Esophagus squamous epithelium (tissue), 5 donors: ENCODE measurements around the gene HTR5A. TPM values are rescaled to one million over a fixed set of nuclear protein-coding genes. Genes with fewer than 3 reads are reported as not detected.

Source experiments
- DNase-seq: peaks from one replicate; lab custom pipeline; 2025; lab: John Stamatoyannopoulos, UW
- H3K27ac ChIP-seq, 4 donors: fragments of 200-600 bp; sonication (generic); one replicate each; pipeline ENCODE4 v1.5.1; 2016 to 2019; ENCODE audit warnings: mild to moderate bottlenecking in 1 of 4
- H3K27me3 ChIP-seq, 4 donors: fragments of 200-600 bp; sonication (generic); 1 replicate in 3 of 4; 2 replicates in 1 of 4; pipeline versions ENCODE4 v1.5.1 to v1.6.0; 2017 to 2021; ENCODE audit warnings: antibody characterized with exemption in 1 of 4
- H3K36me3 ChIP-seq, 3 donors: fragments of 200-600 bp; sonication (generic); one replicate each; pipeline ENCODE4 v1.5.1; 2016 to 2019
- H3K4me1 ChIP-seq, 3 donors: fragments of 200-600 bp; sonication (generic); one replicate each; pipeline ENCODE4 v1.5.1; 2017 to 2019
- H3K4me3 ChIP-seq, 4 donors: fragments of 200-600 bp; sonication (generic); 1 replicate in 3 of 4; 2 replicates in 1 of 4; pipeline ENCODE4 v1.5.1; 2016 to 2019; ENCODE audit warnings: mild to moderate bottlenecking in 2 of 4, moderate library complexity in 1 of 4
- H3K9me3 ChIP-seq, 3 donors: fragments of 200-600 bp; sonication (generic); one replicate each; pipeline ENCODE4 v1.5.1; 2016 to 2019
- CTCF ChIP-seq, 6 experiments: fragments of 450-650 bp in 4 of 6; fragments of 200-600 bp in 2 of 6; sonication (generic) in 2 of 6; IDR thresholded peaks; one replicate each; pipeline ENCODE4 v1.5.1; 2016 to 2019; ENCODE audit warnings: antibody characterized with exemption in 6 of 6, mild to moderate bottlenecking in 4 of 6, moderate library complexity in 4 of 6
- POLR2A ChIP-seq, 4 donors: fragments of 450-650 bp; IDR thresholded peaks; one replicate each; pipeline ENCODE4 v1.6.1; 2017; ENCODE audit warnings: antibody characterized with exemption in 4 of 4, mild to moderate bottlenecking in 4 of 4, moderate library complexity in 3 of 4
- WGBS, 2 donors: methylation state at CpG; one replicate each; pipeline ENCODE4 v1.1.5; 2018; 5-methylcytosine and 5-hydroxymethylcytosine counted together
- intact Hi-C: fragments of 100-400 bp; cut with DNase I; formaldehyde crosslinking; loops from one replicate; pipeline ENCODE4 v1.15.0; 2022
- total RNA-seq, 4 donors: library from RNA; depleted of rRNA; stranded (reverse); fragments of >200 nt; gene quantifications; one replicate each; pipeline ENCODE4 v1.1.0, GENCODE V29; 2016
- donor health status: DM: yes; HTN: yes; CAD: no.

The HTR5A gene
- total RNA-seq, 4 donors from 2014 or later = not detected

- H3K36me3 ChIP-seq = no peaks in the 10 kb centered on the region
- intact Hi-C loops = no loop called here
- WGBS, 2 donors = 29 to 61% methylated on average over 3 of the region's 3 CpGs
- no peak overlapping the region for H3K4me3 ChIP-seq
- no peak for TF ChIP-seq POLR2A (IDR thresholded peaks at IDR 0.05)
- no peak for TF ChIP-seq CTCF (IDR thresholded peaks at IDR 0.05)
- no peak for DNase-seq
- H3K27me3 ChIP-seq = peaks cover 0 to 12% (median 0%) of the 10 kb centered on the region in 4 donors
- no peak overlapping the region for H3K27ac ChIP-seq
- H3K9me3 ChIP-seq = no peaks in the 10 kb centered on the region
- no peaks in the 10 kb centered on the region for H3K4me1 ChIP-seq
Measured at GRCh38 chr7:155097338-155097737, 27.2 kb downstream of the HTR5A start.

GRCh38 chr7:155103839-155104238 is 33.7 kb downstream of the HTR5A start:
- no peaks in the 10 kb centered on the region for H3K9me3 ChIP-seq
- no peak for DNase-seq
- peaks cover 0 to 49% (median 0%) of the 10 kb centered on the region in 4 donors for H3K27me3 ChIP-seq
- no peaks in the 10 kb centered on the region for H3K36me3 ChIP-seq
- no peak for TF ChIP-seq POLR2A (IDR thresholded peaks at IDR 0.05)
- TF ChIP-seq CTCF (IDR thresholded peaks at IDR 0.05) = no peak
- intact Hi-C loops = no loop called here
- no peak overlapping the region for H3K27ac ChIP-seq
- no peak overlapping the region for H3K4me3 ChIP-seq
- no peaks in the 10 kb centered on the region for H3K4me1 ChIP-seq
- 40% methylated on average over 1 of the region's 4 CpGs; no CpG with 5 or more reads in 1 of the 2 donors for WGBS, 2 donors

- no peak for DNase-seq
- Histone ChIP-seq H3K9me3 (no peaks in the 10 kb centered on the region), H3K4me3 (no peak overlapping the region), H3K36me3 (no peaks in the 10 kb centered on the region), H3K4me1 (no peaks in the 10 kb centered on the region), H3K27me3 (peaks cover 0 to 58% (median 0%) of the 10 kb centered on the region in 4 donors), H3K27ac (no peak overlapping the region)
- intact Hi-C loops = no loop called here
- TF ChIP-seq POLR2A (IDR thresholded peaks at IDR 0.05) (no peak), CTCF (IDR thresholded peaks at IDR 0.05) (no peak)
- 52 to 57% methylated on average over 6 of the region's 7 CpGs for WGBS, 2 donors
Measured at GRCh38 chr7:155104913-155105312, 34.8 kb downstream of the HTR5A start.

- no peaks in the 10 kb centered on the region for H3K36me3 ChIP-seq
- no peak for DNase-seq
- H3K9me3 ChIP-seq = no peaks in the 10 kb centered on the region
- peaks cover 0 to 70% (median 0%) of the 10 kb centered on the region in 4 donors for H3K27me3 ChIP-seq
- H3K4me1 ChIP-seq = no peaks in the 10 kb centered on the region
- no peak overlapping the region for H3K27ac ChIP-seq
- no peak for TF ChIP-seq CTCF (IDR thresholded peaks at IDR 0.05)
- TF ChIP-seq POLR2A (IDR thresholded peaks at IDR 0.05) = no peak
- intact Hi-C loops = no loop called here
- no peak overlapping the region for H3K4me3 ChIP-seq
- 78 to 84% methylated on average over 5 of the region's 5 CpGs for WGBS, 2 donors
Measured at GRCh38 chr7:155106356-155106755, 36.2 kb downstream of the HTR5A start.

- Histone ChIP-seq H3K27me3 (peaks cover 0 to 65% (median 0%) of the 10 kb centered on the region in 4 donors), H3K9me3 (no peaks in the 10 kb centered on the region), H3K27ac (no peak overlapping the region), H3K36me3 (no peaks in the 10 kb centered on the region), H3K4me1 (no peaks in the 10 kb centered on the region), H3K4me3 (no peak overlapping the region)
- DNase-seq = no peak
- TF ChIP-seq CTCF (IDR thresholded peaks at IDR 0.05) = no peak
- TF ChIP-seq POLR2A (IDR thresholded peaks at IDR 0.05) = no peak
- 39 to 71% methylated on average over 4 of the region's 4 CpGs for WGBS, 2 donors
- intact Hi-C loops = no loop called here
Measured at GRCh38 chr7:155107126-155107525, 37.0 kb downstream of the HTR5A start.
